Lung (tissue), 12 donors: ENCODE measurements around the gene PRKD2. TPM values are rescaled to one million over a fixed set of nuclear protein-coding genes. Genes with fewer than 3 reads are reported as not detected.

Source experiments
- ATAC-seq: fragments of 200-7000 bp; cut with Tn5 transposase; one replicate; pipeline ENCODE4 v1.9.1; 2020; ENCODE audit warnings: moderate number of reproducible peaks; ENCODE audit not compliant: insufficient read depth, low FRiP score
- DNase-seq, 3 donors: peaks; one replicate each; pipeline ENCODE4 v3.0.0-alpha.2; 2013 to 2017
- H3K27ac ChIP-seq, 2 donors: one replicate each; pipeline ENCODE4 v1.5.1; 2013; ENCODE audit warnings: mild to moderate bottlenecking in 2 of 2, moderate library complexity in 2 of 2, control low read depth in 1 of 2, inconsistent platforms in 1 of 2, low read depth in 1 of 2, low read length in 1 of 2
- H3K27me3 ChIP-seq, 3 donors: one replicate each; pipeline ENCODE4 v1.5.1; 2013; ENCODE audit warnings: low read length in 2 of 3; ENCODE audit not compliant: control insufficient read depth in 3 of 3, insufficient read depth in 3 of 3
- H3K36me3 ChIP-seq, 4 donors: one replicate each; pipeline ENCODE4 v1.5.1; 2013; ENCODE audit warnings: low read length in 4 of 4, mild to moderate bottlenecking in 1 of 4, moderate library complexity in 1 of 4; ENCODE audit not compliant: control insufficient read depth in 4 of 4, insufficient read depth in 4 of 4
- H3K4me1 ChIP-seq, 5 donors: one replicate each; pipeline ENCODE4 v1.5.1; 2013; ENCODE audit warnings: low read length in 5 of 5, mild to moderate bottlenecking in 2 of 5, moderate library complexity in 1 of 5; ENCODE audit not compliant: control insufficient read depth in 5 of 5, insufficient read depth in 5 of 5
- H3K4me3 ChIP-seq: one replicate; pipeline ENCODE4 v1.5.1; 2013; ENCODE audit warnings: mild to moderate bottlenecking, control low read depth, moderate library complexity
- H3K9ac ChIP-seq, 2 donors: one replicate each; pipeline ENCODE4 v1.5.1; 2013; ENCODE audit warnings: low read length in 2 of 2, control low read depth in 1 of 2; ENCODE audit not compliant: insufficient read depth in 1 of 2
- H3K9me3 ChIP-seq, 4 donors: one replicate each; pipeline ENCODE4 v1.5.1; 2013; ENCODE audit warnings: low read length in 3 of 4, mild to moderate bottlenecking in 1 of 4, moderate library complexity in 1 of 4; ENCODE audit not compliant: control insufficient read depth in 4 of 4, insufficient read depth in 3 of 4
- CTCF ChIP-seq: IDR thresholded peaks from 2 replicates; pipeline ENCODE4 v1.5.1; 2012; ENCODE audit warnings: mild to moderate bottlenecking; ENCODE audit errors: control extremely low read depth, extremely low read depth
- WGBS, 2 donors: extraction: QIAGEN DNeasy Blood & Tissue Kit; methylation state at CpG; one replicate each; pipeline ENCODE4 v1.1.7; 2013; 5-methylcytosine and 5-hydroxymethylcytosine counted together
- polyA plus RNA-seq, 2 donors: library from polyadenylated mRNA; stranded (reverse); fragments of 200-250 nt; gene quantifications; one replicate each; pipeline ENCODE4 v1.2.1, GENCODE V29; 2013
- total RNA-seq, 2 donors: library from RNA; depleted of rRNA in 1 of 2; stranded (reverse); fragments of >200 nt in 1 of 2; gene quantifications; one replicate each; pipeline ENCODE4 v1.2.1, GENCODE V29; 2014 to 2021
- donor health status: control.
- donor health status: control.
- donor health status: Bipolar disorder and iron deficiency.
- donor health status: healthy.
- donor health status: DM: yes; HTN: yes; CAD: no.

Gene PRKD2
- total and polyA plus RNA-seq, 4 donors = 35.5 to 56.2 (median 45.1) TPM

- Histone ChIP-seq H3K4me1 (peaks cover 0 to 3% (median 0%) of the 10 kb centered on the region in 5 donors), H3K27me3 (no peaks in the 10 kb centered on the region), H3K36me3 (peaks cover 0 to 72% (median 53%) of the 10 kb centered on the region in 4 donors), H3K27ac (peak overlapping the region in 1 of 2 donors; percentile 77), H3K4me3 (no peak overlapping the region), H3K9me3 (no peaks in the 10 kb centered on the region), H3K9ac (no peak overlapping the region)
- ATAC-seq = peak; percentile 94
- peak; percentile 86 to 92 (median 86) for DNase-seq
- 40 to 54% methylated on average over 39 of the region's 39 CpGs for WGBS, 2 donors
- TF ChIP-seq CTCF = no peak
Observed at GRCh38 chr19:46697204-46697960, 19.5 kb downstream of the PRKD2 start.

- WGBS, 2 donors = 84% methylated on average over 9 of the region's 9 CpGs
- ATAC-seq (no peak), DNase-seq (no peak)
- H3K27ac ChIP-seq = peak overlapping the region in 1 of 2 donors; percentile 42
- no peak overlapping the region for H3K4me3 ChIP-seq
- H3K9ac ChIP-seq = no peak overlapping the region
- H3K9me3 ChIP-seq = no peaks in the 10 kb centered on the region
- peaks cover 0 to 3% (median 0%) of the 10 kb centered on the region in 5 donors for H3K4me1 ChIP-seq
- no peak for TF ChIP-seq CTCF
- H3K36me3 ChIP-seq = peaks cover 0 to 74% (median 58%) of the 10 kb centered on the region in 4 donors
- no peaks in the 10 kb centered on the region for H3K27me3 ChIP-seq
Observed at GRCh38 chr19:46696866-46697203, 20.1 kb downstream of the PRKD2 start.

- no peak for ATAC-seq
- Histone ChIP-seq H3K9ac (no peak overlapping the region), H3K36me3 (peaks cover 0 to 74% (median 60%) of the 10 kb centered on the region in 4 donors), H3K9me3 (no peaks in the 10 kb centered on the region), H3K27ac (no peak overlapping the region), H3K27me3 (no peaks in the 10 kb centered on the region), H3K4me3 (no peak overlapping the region), H3K4me1 (peaks cover 0 to 3% (median 0%) of the 10 kb centered on the region in 5 donors)
- WGBS, 2 donors = 96% methylated on average over 10 of the region's 10 CpGs
- no peak for DNase-seq
- TF ChIP-seq CTCF = no peak
Observed at GRCh38 chr19:46696052-46696451, 20.9 kb downstream of the PRKD2 start.

- 94 to 98% methylated on average over 22 of the region's 22 CpGs for WGBS, 2 donors
- no peak for DNase-seq
- H3K4me3 ChIP-seq = no peak overlapping the region
- TF ChIP-seq CTCF = no peak
- H3K9me3 ChIP-seq = no peaks in the 10 kb centered on the region
- peaks cover 6 to 71% (median 57%) of the 10 kb centered on the region in 4 donors for H3K36me3 ChIP-seq
- no peak for ATAC-seq
- no peak overlapping the region for H3K9ac ChIP-seq
- no peaks in the 10 kb centered on the region for H3K27me3 ChIP-seq
- H3K4me1 ChIP-seq = peaks cover 0 to 3% (median 0%) of the 10 kb centered on the region in 5 donors
- no peak overlapping the region for H3K27ac ChIP-seq
Observed at GRCh38 chr19:46693760-46694159, 23.2 kb downstream of the PRKD2 start.
